Activated naive CD8-positive, alpha-beta T cell treated with anti-CD3 and anti-CD28 coated beads, Interleukin-2, amount 10 ng/mL, durations not matched to agents 7 days and 5 days (primary cell): ENCODE results near the gene OSCP1. TPM values are rescaled to one million over a fixed set of nuclear protein-coding genes. Genes with fewer than 3 reads are reported as not detected.

Experiments
- ATAC-seq: fragments of 150-1000 bp; cut with Tn5 transposase; one replicate; pipeline ENCODE4 v1.10.0; 2021; ENCODE audit warnings: low read depth, moderate library complexity
- POLR2A ChIA-PET: fragments of 350-600 bp; sonication (Branson Sonifier 250); formaldehyde crosslinking; loops from one replicate; lab custom pipeline; 2021; ENCODE audit warnings: antibody characterized with exemption; lab: Charles Lee
- DNase-seq: peaks from one replicate; pipeline ENCODE4 v3.0.0; 2021
- H3K27ac Mint-ChIP-seq: one replicate; pipeline ENCODE4 v1.8.0; 2022; ENCODE audit warnings: mild to moderate bottlenecking, mixed read lengths
- H3K27me3 Mint-ChIP-seq: one replicate; pipeline ENCODE4 v1.8.0; 2022; ENCODE audit warnings: mild to moderate bottlenecking, moderate library complexity, mixed read lengths
- H3K36me3 Mint-ChIP-seq: one replicate; pipeline ENCODE4 v1.8.0; 2021; ENCODE audit warnings: mild to moderate bottlenecking, mixed read lengths
- H3K4me1 Mint-ChIP-seq: one replicate; pipeline ENCODE4 v1.8.0; 2021; ENCODE audit warnings: mixed read lengths
- H3K4me3 Mint-ChIP-seq: one replicate; pipeline ENCODE4 v1.8.0; 2022; ENCODE audit warnings: mild to moderate bottlenecking, moderate library complexity, mixed read lengths
- H3K9me3 Mint-ChIP-seq: one replicate; pipeline ENCODE4 v1.8.0; 2021; ENCODE audit warnings: mixed read lengths
- total RNA-seq, 2 experiments: library from RNA; stranded (reverse); gene quantifications; one replicate each; pipeline ENCODE4 v1.2.3, GENCODE V29; 2021

The OSCP1 gene
- total RNA-seq, 2 experiments from 2014 or later = 1.1 to 1.8 TPM

DNA sequence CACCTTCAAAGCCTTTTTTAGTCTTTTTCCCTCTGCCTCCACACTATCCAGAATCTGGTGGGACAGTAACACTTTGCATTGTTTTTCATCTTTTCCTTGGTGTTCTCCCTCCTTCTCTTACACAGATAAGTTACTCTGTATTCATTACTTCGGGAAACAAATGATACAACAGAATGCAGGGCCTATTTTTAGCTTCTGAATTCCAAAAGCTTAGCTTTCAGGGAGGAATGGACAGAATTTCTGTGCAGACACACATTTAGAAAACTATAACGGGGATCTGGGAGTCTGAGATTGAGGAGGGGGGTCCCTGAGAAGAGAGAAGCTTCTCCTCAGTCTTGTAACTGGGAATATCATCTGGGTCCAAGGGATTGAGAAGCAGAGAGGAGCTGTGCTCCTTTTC lies 61.0 kb downstream of the OSCP1 start:
- H3K27me3 Mint-ChIP-seq = no peaks in the 10 kb centered on the region
- no peak for ATAC-seq

GRCh38 chr1:36387141-36387949 lies 62.9 kb downstream of the OSCP1 start:
- no peaks in the 10 kb centered on the region for H3K9me3 Mint-ChIP-seq
- peak overlapping the region; percentile 96 for H3K27ac Mint-ChIP-seq
- peak overlapping the region; percentile 89 for H3K4me3 Mint-ChIP-seq
- POLR2A ChIA-PET = interaction anchor here (0.8 to 6.6 kb wide), 17 partner anchors 10 to 238 kb away, joined by 3 to 105 read pairs (median 8); partner anchors contain the start of genes EVA1B, LSM10, MRPS15 and OSCP1
- DNase-seq = no peak
- no peaks in the 10 kb centered on the region for H3K27me3 Mint-ChIP-seq
- H3K4me1 Mint-ChIP-seq = peaks cover 35% of the 10 kb centered on the region
- ATAC-seq = no peak
- peaks cover 14% of the 10 kb centered on the region for H3K36me3 Mint-ChIP-seq

More for the DNA sequence above, 61.0 kb downstream of the OSCP1 start:
- no peak for DNase-seq
- Mint-ChIP-seq H3K4me1 (peaks cover 29% of the 10 kb centered on the region), H3K36me3 (peaks cover 16% of the 10 kb centered on the region), H3K4me3 (no peak overlapping the region), H3K9me3 (no peaks in the 10 kb centered on the region), H3K27ac (no peak overlapping the region)
- POLR2A ChIA-PET = interaction anchor here (0.8 kb wide), 1 partner anchor 9 kb away, joined by 3 read pairs; the partner anchor contains the start of gene LSM10

DNA sequence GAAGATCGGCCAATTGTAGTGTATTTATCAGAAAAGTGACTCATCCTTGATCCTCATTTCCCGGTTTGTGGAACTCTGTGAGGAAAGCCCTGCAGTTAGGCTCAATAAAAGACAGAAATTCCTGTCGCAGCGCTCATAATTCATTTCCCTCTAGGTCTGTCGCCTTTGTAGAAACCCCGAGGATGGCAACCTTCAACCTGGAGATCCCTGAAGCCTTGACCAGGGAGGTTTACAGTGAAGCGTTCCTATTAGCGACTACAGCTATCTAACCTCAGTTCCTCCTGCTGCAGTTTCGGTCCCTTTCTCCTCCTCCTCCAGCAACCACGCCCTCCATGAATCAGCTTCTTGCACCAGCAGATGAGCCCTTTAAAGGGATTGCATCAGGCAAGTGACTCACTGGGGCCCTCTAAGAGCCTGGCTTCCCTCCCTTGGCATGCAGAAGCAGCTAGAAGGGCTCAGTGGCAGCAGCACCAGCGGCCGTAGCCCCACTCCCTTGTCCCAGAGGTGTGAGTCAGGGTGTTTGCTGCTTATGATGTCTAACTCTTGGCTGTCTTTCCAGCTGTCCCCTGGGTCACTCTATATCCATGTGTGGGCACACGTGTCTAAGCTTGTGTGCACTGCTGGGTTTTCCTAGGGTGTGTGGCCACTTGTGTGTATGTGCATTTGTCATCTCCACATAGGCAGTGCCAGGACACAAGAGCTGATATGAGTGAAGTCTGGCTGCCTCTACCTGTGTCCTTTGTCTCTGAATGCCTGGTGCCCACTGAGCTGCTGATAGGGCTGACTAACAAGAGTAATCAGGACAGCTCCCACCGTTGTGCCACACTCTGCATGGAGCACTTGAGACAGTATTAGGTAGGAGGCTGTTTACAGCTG lies 63.7 kb downstream of the OSCP1 start:
- Mint-ChIP-seq H3K36me3 (peaks cover 14% of the 10 kb centered on the region), H3K27ac (peak overlapping the region; percentile 96), H3K4me1 (peaks cover 36% of the 10 kb centered on the region), H3K9me3 (no peaks in the 10 kb centered on the region), H3K27me3 (no peaks in the 10 kb centered on the region), H3K4me3 (peak overlapping the region; percentile 89)
- peak; percentile 71 for ATAC-seq
- POLR2A ChIA-PET = interaction anchor here (0.8 to 6.6 kb wide), 22 partner anchors 9 to 617 kb away, joined by 3 to 105 read pairs (median 8); partner anchors contain the start of genes CLSPN, EVA1B, LSM10 and MAP7D1
- DNase-seq = peak; percentile 77

- H3K27ac Mint-ChIP-seq = peak within 1 kb of the TSS; percentile 96
- peak within 1 kb of the TSS; percentile 89 for H3K4me3 Mint-ChIP-seq
- DNase-seq (peak; percentile 93), ATAC-seq (peak; percentile 89)
- no peaks in the 10 kb centered on the region for H3K9me3 Mint-ChIP-seq
- peaks cover 10% of the 10 kb centered on the region for H3K36me3 Mint-ChIP-seq
- H3K27me3 Mint-ChIP-seq = no peaks in the 10 kb centered on the region
- peaks cover 33% of the 10 kb centered on the region for H3K4me1 Mint-ChIP-seq
- POLR2A ChIA-PET = interaction anchor here (0.8 to 6.6 kb wide), 31 partner anchors 9 to 616 kb away, joined by 3 to 105 read pairs (median 4); partner anchors contain the start of genes CLSPN, EVA1B, LSM10 and MAP7D1
Observed at GRCh38 chr1:36385410-36386264, 64.6 kb downstream of the OSCP1 start, which contains the start of gene STK40. TSS of gene STK40 (minus strand) at chr1:36385924. CDS start at chr1:36361332, 24,592 bp downstream.

GRCh38 chr1:36384542-36385409 lies 65.5 kb downstream of the OSCP1 start:
- ATAC-seq (no peak), DNase-seq (peak; percentile 58)
- no peaks in the 10 kb centered on the region for H3K9me3 Mint-ChIP-seq
- POLR2A ChIA-PET = interaction anchor here (0.8 to 6.6 kb wide), 18 partner anchors 8 to 235 kb away, joined by 3 to 105 read pairs (median 4); partner anchors contain the start of genes LSM10, MAP7D1, OSCP1 and SH3D21
- peaks cover 10% of the 10 kb centered on the region for H3K36me3 Mint-ChIP-seq
- H3K27ac Mint-ChIP-seq = peak overlapping the region; percentile 96
- H3K27me3 Mint-ChIP-seq = no peaks in the 10 kb centered on the region
- peak overlapping the region; percentile 89 for H3K4me3 Mint-ChIP-seq
- H3K4me1 Mint-ChIP-seq = peaks cover 32% of the 10 kb centered on the region

DNA sequence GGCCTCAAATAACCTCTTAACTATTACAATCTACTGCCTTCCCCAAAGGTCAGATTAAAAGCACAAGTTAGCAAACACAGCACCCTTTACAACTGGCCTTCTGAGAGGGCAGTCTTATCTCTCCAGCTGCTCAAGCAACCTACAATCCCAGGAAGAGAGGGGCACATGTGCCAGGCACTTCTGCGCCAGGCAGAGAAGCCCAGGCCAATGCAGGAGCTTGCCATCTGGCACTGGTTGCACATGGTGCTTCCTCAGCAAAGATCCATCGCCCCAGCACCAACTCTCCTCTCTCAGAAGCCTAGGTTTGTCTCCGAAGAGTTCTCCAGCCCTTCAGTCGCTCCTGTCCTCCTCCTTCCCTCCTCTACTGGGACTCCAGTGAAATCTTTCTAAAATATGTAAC lies 67.0 kb downstream of the OSCP1 start:
- no peak overlapping the region for H3K4me3 Mint-ChIP-seq
- DNase-seq (no peak), ATAC-seq (no peak)
- peak overlapping the region; percentile 44 for H3K27ac Mint-ChIP-seq
- H3K36me3 Mint-ChIP-seq = peaks cover 9% of the 10 kb centered on the region
- H3K4me1 Mint-ChIP-seq = peaks cover 40% of the 10 kb centered on the region
- H3K27me3 Mint-ChIP-seq = no peaks in the 10 kb centered on the region
- POLR2A ChIA-PET = interaction anchor here (2.5 to 6.6 kb wide), 2 partner anchors 15 to 17 kb away, joined by 17 to 105 read pairs; partner anchors contain the start of gene LSM10
- no peaks in the 10 kb centered on the region for H3K9me3 Mint-ChIP-seq

DNA sequence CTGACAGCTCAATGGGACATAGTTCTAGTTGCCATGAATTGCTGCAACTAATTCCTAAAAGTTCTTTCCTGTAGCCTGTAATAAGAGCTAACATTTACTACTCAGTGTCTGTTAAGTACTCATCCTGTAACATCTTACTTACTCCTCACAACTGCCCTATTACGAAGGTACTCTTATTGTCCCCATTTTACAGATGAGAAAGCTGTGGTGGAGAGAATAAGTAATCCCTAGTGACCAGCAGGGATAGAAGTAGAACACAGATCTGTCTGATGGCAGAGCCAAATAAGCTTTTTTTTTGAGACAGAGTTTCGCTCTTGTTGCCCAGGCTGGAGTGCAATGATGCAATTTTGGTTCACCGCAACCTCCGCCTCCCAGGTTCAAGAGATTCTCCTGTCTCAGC lies 67.6 kb downstream of the OSCP1 start:
- no peak overlapping the region for H3K27ac Mint-ChIP-seq
- ATAC-seq (no peak), DNase-seq (no peak)
- H3K4me3 Mint-ChIP-seq = no peak overlapping the region
- peaks cover 45% of the 10 kb centered on the region for H3K4me1 Mint-ChIP-seq
- H3K9me3 Mint-ChIP-seq = no peaks in the 10 kb centered on the region
- H3K27me3 Mint-ChIP-seq = no peaks in the 10 kb centered on the region
- POLR2A ChIA-PET = interaction anchor here (1.5 to 6.6 kb wide), 2 partner anchors 14 to 16 kb away, joined by 4 to 105 read pairs; partner anchors contain the start of gene LSM10
- peaks cover 9% of the 10 kb centered on the region for H3K36me3 Mint-ChIP-seq

- ATAC-seq (no peak), DNase-seq (no peak)
- Mint-ChIP-seq H3K9me3 (no peaks in the 10 kb centered on the region), H3K36me3 (peaks cover 8% of the 10 kb centered on the region), H3K4me3 (no peak overlapping the region), H3K4me1 (peaks cover 43% of the 10 kb centered on the region), H3K27me3 (no peaks in the 10 kb centered on the region), H3K27ac (no peak overlapping the region)
- POLR2A ChIA-PET = interaction anchor here (1.5 to 6.6 kb wide), 2 partner anchors 14 to 16 kb away, joined by 4 to 105 read pairs; partner anchors contain the start of gene LSM10
Observed at GRCh38 chr1:36382231-36382630, 68.0 kb downstream of the OSCP1 start.

- POLR2A ChIA-PET = interaction anchor here (1.5 to 6.6 kb wide), 2 partner anchors 13 to 17 kb away, joined by 4 to 105 read pairs; partner anchors contain the start of gene LSM10
- Mint-ChIP-seq H3K27ac (peak overlapping the region; percentile 6), H3K9me3 (no peaks in the 10 kb centered on the region), H3K4me3 (no peak overlapping the region), H3K27me3 (no peaks in the 10 kb centered on the region), H3K4me1 (peaks cover 38% of the 10 kb centered on the region), H3K36me3 (peaks cover 8% of the 10 kb centered on the region)
- DNase-seq = no peak
- ATAC-seq = no peak
Observed at GRCh38 chr1:36381405-36381804, 68.8 kb downstream of the OSCP1 start.

DNA sequence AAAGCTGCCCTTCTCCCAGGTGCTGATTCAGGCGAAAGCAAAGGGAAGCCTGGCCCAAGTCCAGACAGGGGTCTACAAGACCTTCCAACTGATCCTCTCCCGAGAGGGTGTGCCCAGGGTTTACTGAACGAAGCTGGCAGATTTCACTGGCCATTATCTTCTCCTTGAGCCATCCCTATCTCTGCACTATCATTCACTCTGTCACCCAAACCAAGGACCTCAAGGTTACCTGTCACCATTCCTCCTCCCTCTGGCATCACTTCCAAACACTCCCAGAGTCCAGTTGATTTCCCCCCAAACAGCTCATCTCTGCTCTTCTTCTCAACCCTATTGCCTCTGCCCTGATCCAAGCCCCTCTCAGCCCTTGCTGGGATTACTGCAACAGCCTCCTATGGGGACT lies 69.5 kb downstream of the OSCP1 start:
- H3K4me1 Mint-ChIP-seq = peaks cover 41% of the 10 kb centered on the region
- H3K27ac Mint-ChIP-seq = no peak overlapping the region
- H3K9me3 Mint-ChIP-seq = no peaks in the 10 kb centered on the region
- H3K27me3 Mint-ChIP-seq = no peaks in the 10 kb centered on the region
- ATAC-seq (no peak), DNase-seq (no peak)
- POLR2A ChIA-PET = no interaction called here
- H3K36me3 Mint-ChIP-seq = peaks cover 8% of the 10 kb centered on the region
- H3K4me3 Mint-ChIP-seq = no peak overlapping the region

DNA sequence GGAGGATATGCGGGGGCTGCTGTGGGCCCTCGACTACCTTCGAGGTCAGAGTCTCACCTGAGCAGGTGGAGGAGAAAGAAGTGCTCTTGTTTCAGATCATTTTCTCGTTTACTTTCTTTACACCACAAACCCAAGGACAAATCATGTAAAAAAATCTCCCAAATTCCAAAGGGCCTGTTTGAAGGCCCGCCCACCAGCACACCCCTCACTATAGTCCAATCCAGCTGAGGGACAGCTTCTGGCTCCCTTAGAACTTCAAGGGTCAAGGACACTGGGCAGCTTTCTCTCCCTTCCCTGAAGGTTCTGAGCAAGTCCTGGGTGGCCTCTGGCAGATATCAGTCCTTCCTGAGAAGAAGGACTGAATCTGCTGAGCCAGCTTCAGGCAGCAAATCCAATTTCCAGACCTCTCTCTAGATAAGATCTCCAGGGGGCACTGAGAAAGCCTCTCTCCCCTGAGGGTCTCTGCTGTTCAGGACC lies 70.1 kb downstream of the OSCP1 start:
- Mint-ChIP-seq H3K9me3 (no peaks in the 10 kb centered on the region), H3K36me3 (peaks cover 8% of the 10 kb centered on the region), H3K4me3 (no peak overlapping the region), H3K4me1 (peaks cover 41% of the 10 kb centered on the region), H3K27ac (no peak overlapping the region), H3K27me3 (no peaks in the 10 kb centered on the region)
- POLR2A ChIA-PET = interaction anchor here (0.6 kb wide), 1 partner anchor 8 kb away, joined by 4 read pairs; no protein-coding TSS in a partner anchor
- DNase-seq (no peak), ATAC-seq (no peak)
